HEK293 (cell line): ENCODE results near the gene IGFBP4.

Experiments used
- CTCF ChIA-PET: fragments of 350-600 bp; formaldehyde crosslinking; extraction: SDS; loops from one replicate; lab custom pipeline; 2021; ENCODE audit warnings: antibody characterized with exemption; lab: Yijun Ruan, JAX
- POLR2A ChIA-PET: fragments of 300-600 bp; formaldehyde crosslinking; extraction: SDS; loops from one replicate; lab custom pipeline; 2020; ENCODE audit warnings: antibody characterized with exemption, inconsistent platforms; lab: Yijun Ruan, JAX
- H3K27ac ChIP-seq: fragments of 200-500 bp; sonication (Bioruptor generic); 2 replicates; pipeline ENCODE4 v1.5.1; 2014; ENCODE audit warnings: low read depth, low read length, control low read depth, inconsistent platforms; ENCODE audit errors: extremely low read depth
- H3K36me3 ChIP-seq, 2 experiments: fragments of 200-500 bp in 1 of 2; sonication (Bioruptor generic) in 1 of 2; 1 replicate in 1 of 2; 2 replicates in 1 of 2; pipeline ENCODE4 v1.5.1; 2014 to 2017; ENCODE audit warnings: inconsistent platforms in 2 of 2, low read length in 2 of 2; ENCODE audit not compliant: control insufficient read depth in 2 of 2, insufficient read depth in 1 of 2
- H3K4me1 ChIP-seq: fragments of 200-500 bp; sonication (Bioruptor generic); 2 replicates; pipeline ENCODE4 v1.5.1; 2014; ENCODE audit warnings: mild to moderate bottlenecking, low read length, inconsistent platforms; ENCODE audit not compliant: control insufficient read depth, insufficient read depth
- H3K4me3 ChIP-seq: 2 replicates; pipeline ENCODE4 v1.5.1; 2011; ENCODE audit warnings: low read depth, mild to moderate bottlenecking, control low read depth, low read length, moderate library complexity
- H3K9me3 ChIP-seq: fragments of 200-500 bp; sonication (Bioruptor generic); 2 replicates; pipeline ENCODE4 v1.5.1; 2014; ENCODE audit warnings: low read depth, low read length, inconsistent platforms; ENCODE audit not compliant: control insufficient read depth, insufficient read depth
- GLI4 ChIP-seq: fragments of 450-650 bp; formaldehyde crosslinking; IDR thresholded peaks from 2 replicates; pipeline ENCODE4 v1.5.1; 2016; ENCODE audit warnings: missing biosample characterization, missing genetic modification characterization
- KLF1 ChIP-seq: fragments of 450-650 bp; formaldehyde crosslinking; IDR thresholded peaks from 2 replicates; pipeline ENCODE4 v1.5.1; 2016; ENCODE audit warnings: missing biosample characterization, missing genetic modification characterization
- MEIS1 ChIP-seq: sonication (generic); formaldehyde crosslinking; IDR thresholded peaks from 2 replicates; pipeline ENCODE4 v1.8.1; 2022; ENCODE audit warnings: missing genetic modification reagents, mild to moderate bottlenecking, borderline replicate concordance
- PRDM1 ChIP-seq: fragments of 450-650 bp; formaldehyde crosslinking; IDR thresholded peaks from 2 replicates; pipeline ENCODE4; 2016; ENCODE audit warnings: missing biosample characterization, missing genetic modification characterization
- ZNF133 ChIP-seq: fragments of 450-650 bp; formaldehyde crosslinking; IDR thresholded peaks from 2 replicates; pipeline ENCODE4 v1.5.1; 2016; ENCODE audit warnings: missing biosample characterization, missing genetic modification characterization
- ZNF174 ChIP-seq: fragments of 450-650 bp; formaldehyde crosslinking; IDR thresholded peaks from 2 replicates; pipeline ENCODE4 v1.5.0; 2017; ENCODE audit warnings: missing biosample characterization, mild to moderate bottlenecking, missing genetic modification characterization
- ZNF350 ChIP-seq: fragments of 450-650 bp; formaldehyde crosslinking; IDR thresholded peaks from 2 replicates; pipeline ENCODE4 v1.5.0; 2017; ENCODE audit warnings: missing biosample characterization, mild to moderate bottlenecking, missing genetic modification characterization
- ZNF366 ChIP-seq: fragments of 450-650 bp; formaldehyde crosslinking; conservative IDR thresholded peaks from 2 replicates; pipeline ENCODE4 v1.5.1; 2016; ENCODE audit warnings: missing biosample characterization, missing genetic modification characterization
- ZNF510 ChIP-seq: fragments of 450-650 bp; formaldehyde crosslinking; IDR thresholded peaks from 2 replicates; pipeline ENCODE4 v1.5.1; 2018; ENCODE audit warnings: mild to moderate bottlenecking, missing genetic modification characterization, missing biosample characterization; ENCODE audit not compliant: insufficient replicate concordance
- ZNF626 ChIP-seq: fragments of 450-650 bp; sonication (Bioruptor Pico); formaldehyde crosslinking; IDR thresholded peaks from 2 replicates; pipeline ENCODE4 v1.5.1; 2018; ENCODE audit warnings: missing biosample characterization, missing genetic modification characterization, inconsistent platforms
- ZNF629 ChIP-seq: fragments of 450-650 bp; formaldehyde crosslinking; IDR thresholded peaks from 2 replicates; pipeline ENCODE4 v1.5.1; 2017; ENCODE audit warnings: missing biosample characterization, missing genetic modification characterization
- ZNF654 ChIP-seq: fragments of 450-650 bp; formaldehyde crosslinking; IDR thresholded peaks from 2 replicates; pipeline ENCODE4 v1.5.1; 2016; ENCODE audit warnings: low read depth, missing biosample characterization, missing genetic modification characterization
- ZNF670 ChIP-seq: fragments of 450-650 bp; formaldehyde crosslinking; IDR thresholded peaks from 2 replicates; pipeline ENCODE4 v1.5.1; 2016; ENCODE audit warnings: missing biosample characterization, missing genetic modification characterization, low read depth
- ZSCAN23 ChIP-seq: fragments of 450-650 bp; formaldehyde crosslinking; IDR thresholded peaks from 2 replicates; pipeline ENCODE4 v1.5.1; 2016; ENCODE audit warnings: missing biosample characterization, missing genetic modification characterization
- TF ChIP-seq, protein P1 (sequence below): fragments of 450-650 bp; formaldehyde crosslinking; IDR thresholded peaks from 2 replicates; pipeline ENCODE4 v1.5.1; 2016; ENCODE audit warnings: missing biosample characterization, missing genetic modification characterization
- TF ChIP-seq, protein P2 (sequence below): fragments of 450-650 bp; formaldehyde crosslinking; conservative IDR thresholded peaks from 2 replicates; pipeline ENCODE4 v1.5.1; 2016; ENCODE audit warnings: low read depth, missing biosample characterization, missing genetic modification characterization

The IGFBP4 gene

DNA sequence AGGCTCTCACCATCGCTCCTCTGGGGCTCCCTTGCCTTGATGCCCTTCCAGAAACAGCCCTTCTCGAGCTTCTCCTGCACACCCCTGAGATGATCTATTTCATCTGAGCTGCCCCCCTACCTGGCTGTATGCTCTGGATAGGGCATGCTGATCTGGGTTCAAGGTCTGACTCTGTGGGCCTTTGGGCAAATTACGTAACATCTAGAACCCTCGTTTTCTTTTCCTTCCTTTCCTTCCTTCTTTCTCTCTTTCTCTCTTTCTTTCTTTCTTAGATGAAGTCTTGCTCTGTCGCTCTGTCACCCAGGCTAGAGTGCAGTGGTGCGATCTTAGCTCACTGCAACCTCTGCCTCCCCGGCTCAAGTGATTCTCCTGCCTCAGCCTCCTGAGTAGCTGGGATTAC, 37.9 kb downstream of the IGFBP4 start:
- no peaks in the 10 kb centered on the region for H3K36me3 ChIP-seq
- POLR2A ChIA-PET: no interaction called here
- CTCF ChIA-PET: interaction anchor here (0.5 to 1.5 kb wide), 5 partner anchors 9 to 62 kb away, joined by 3 to 4 read pairs (median 3); no protein-coding TSS in a partner anchor
- no peak overlapping the region for H3K27ac ChIP-seq
- no peaks in the 10 kb centered on the region for H3K9me3 ChIP-seq
- no peak overlapping the region for H3K4me3 ChIP-seq
- H3K4me1 ChIP-seq: peaks cover 7% of the 10 kb centered on the region
- no peak for TF ChIP-seq ZNF510 (tag by site-specific recombination)
- TF ChIP-seq ZNF626 (tag by site-specific recombination): no peak
- TF ChIP-seq, protein P1, sequence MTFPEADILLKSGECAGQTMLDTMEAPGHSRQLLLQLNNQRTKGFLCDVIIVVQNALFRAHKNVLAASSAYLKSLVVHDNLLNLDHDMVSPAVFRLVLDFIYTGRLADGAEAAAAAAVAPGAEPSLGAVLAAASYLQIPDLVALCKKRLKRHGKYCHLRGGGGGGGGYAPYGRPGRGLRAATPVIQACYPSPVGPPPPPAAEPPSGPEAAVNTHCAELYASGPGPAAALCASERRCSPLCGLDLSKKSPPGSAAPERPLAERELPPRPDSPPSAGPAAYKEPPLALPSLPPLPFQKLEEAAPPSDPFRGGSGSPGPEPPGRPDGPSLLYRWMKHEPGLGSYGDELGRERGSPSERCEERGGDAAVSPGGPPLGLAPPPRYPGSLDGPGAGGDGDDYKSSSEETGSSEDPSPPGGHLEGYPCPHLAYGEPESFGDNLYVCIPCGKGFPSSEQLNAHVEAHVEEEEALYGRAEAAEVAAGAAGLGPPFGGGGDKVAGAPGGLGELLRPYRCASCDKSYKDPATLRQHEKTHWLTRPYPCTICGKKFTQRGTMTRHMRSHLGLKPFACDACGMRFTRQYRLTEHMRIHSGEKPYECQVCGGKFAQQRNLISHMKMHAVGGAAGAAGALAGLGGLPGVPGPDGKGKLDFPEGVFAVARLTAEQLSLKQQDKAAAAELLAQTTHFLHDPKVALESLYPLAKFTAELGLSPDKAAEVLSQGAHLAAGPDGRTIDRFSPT (tag by site-specific recombination): no peak
- peak; percentile 62 for TF ChIP-seq ZNF366
- TF ChIP-seq ZNF629 (tag by site-specific recombination): no peak
- no peak for TF ChIP-seq PRDM1 (tag by site-specific recombination)
- TF ChIP-seq ZNF654 (tag by site-specific recombination): no peak
- no peak for TF ChIP-seq MEIS1

DNA sequence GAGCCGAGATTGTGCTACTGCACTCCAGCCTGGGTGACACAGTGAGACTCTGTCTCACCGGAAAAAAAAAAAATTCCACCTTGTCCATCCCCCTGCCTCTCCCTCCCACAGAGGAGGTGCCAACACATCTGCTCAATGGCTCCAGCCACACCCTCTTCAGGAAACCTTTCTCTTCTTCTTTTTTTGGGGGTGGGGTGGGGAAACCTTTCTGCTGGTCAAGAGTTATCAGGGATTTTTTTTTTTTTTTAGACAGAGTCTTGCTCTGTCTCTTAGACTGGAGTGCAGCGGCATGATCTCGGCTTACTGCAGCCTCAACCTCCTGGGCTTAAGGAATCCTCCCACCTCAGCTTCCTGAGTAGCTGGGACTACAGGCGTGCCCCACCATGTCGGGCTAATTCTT, 39.5 kb downstream of the IGFBP4 start:
- Histone ChIP-seq H3K4me1 (peaks cover 11% of the 10 kb centered on the region), H3K9me3 (no peaks in the 10 kb centered on the region), H3K36me3 (no peaks in the 10 kb centered on the region), H3K4me3 (no peak overlapping the region), H3K27ac (no peak overlapping the region)
- CTCF ChIA-PET: interaction anchor here (0.6 to 1.5 kb wide), 4 partner anchors 8 to 39 kb away, joined by 3 to 4 read pairs (median 3); no protein-coding TSS in a partner anchor
- TF ChIP-seq GLI4 (tag by site-specific recombination) (no peak), ZNF366 (no peak), ZSCAN23 (tag by site-specific recombination) (no peak), ZNF133 (no peak), KLF1 (peak; percentile 53; the same call in 1 of the 2 replicates), ZNF670 (no peak), ZNF174 (tag by site-specific recombination) (no peak), ZNF350 (tag by site-specific recombination) (no peak)
- POLR2A ChIA-PET: no interaction called here

DNA sequence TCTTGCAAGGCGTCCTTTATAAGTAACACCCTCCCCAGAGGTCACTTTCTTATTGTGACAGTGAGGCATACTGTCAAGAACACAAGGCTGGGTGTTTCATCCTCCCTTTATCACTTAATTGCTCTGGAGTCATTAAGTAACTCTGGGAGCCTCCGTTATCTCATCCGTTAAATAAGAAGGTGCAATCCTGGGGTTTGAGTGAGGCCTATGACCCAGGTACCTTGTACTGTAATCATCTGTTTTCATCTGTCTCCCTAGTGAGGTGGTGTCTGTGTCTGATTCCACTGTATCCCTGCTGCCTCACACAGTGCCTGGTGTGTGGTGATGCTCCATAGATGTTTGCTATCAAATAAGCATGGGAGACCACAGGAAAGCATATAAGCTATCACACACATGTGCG, 40.4 kb downstream of the IGFBP4 start:
- CTCF ChIA-PET: interaction anchor here (0.6 to 5.1 kb wide), 5 partner anchors 7 to 33 kb away, joined by 3 to 65 read pairs (median 3); no protein-coding TSS in a partner anchor
- H3K36me3 ChIP-seq: no peaks in the 10 kb centered on the region

More for the DNA sequence above, 40.4 kb downstream of the IGFBP4 start:
- Histone ChIP-seq H3K27ac (no peak overlapping the region), H3K9me3 (no peaks in the 10 kb centered on the region), H3K4me3 (no peak overlapping the region), H3K4me1 (peaks cover 11% of the 10 kb centered on the region)
- TF ChIP-seq, protein P2, sequence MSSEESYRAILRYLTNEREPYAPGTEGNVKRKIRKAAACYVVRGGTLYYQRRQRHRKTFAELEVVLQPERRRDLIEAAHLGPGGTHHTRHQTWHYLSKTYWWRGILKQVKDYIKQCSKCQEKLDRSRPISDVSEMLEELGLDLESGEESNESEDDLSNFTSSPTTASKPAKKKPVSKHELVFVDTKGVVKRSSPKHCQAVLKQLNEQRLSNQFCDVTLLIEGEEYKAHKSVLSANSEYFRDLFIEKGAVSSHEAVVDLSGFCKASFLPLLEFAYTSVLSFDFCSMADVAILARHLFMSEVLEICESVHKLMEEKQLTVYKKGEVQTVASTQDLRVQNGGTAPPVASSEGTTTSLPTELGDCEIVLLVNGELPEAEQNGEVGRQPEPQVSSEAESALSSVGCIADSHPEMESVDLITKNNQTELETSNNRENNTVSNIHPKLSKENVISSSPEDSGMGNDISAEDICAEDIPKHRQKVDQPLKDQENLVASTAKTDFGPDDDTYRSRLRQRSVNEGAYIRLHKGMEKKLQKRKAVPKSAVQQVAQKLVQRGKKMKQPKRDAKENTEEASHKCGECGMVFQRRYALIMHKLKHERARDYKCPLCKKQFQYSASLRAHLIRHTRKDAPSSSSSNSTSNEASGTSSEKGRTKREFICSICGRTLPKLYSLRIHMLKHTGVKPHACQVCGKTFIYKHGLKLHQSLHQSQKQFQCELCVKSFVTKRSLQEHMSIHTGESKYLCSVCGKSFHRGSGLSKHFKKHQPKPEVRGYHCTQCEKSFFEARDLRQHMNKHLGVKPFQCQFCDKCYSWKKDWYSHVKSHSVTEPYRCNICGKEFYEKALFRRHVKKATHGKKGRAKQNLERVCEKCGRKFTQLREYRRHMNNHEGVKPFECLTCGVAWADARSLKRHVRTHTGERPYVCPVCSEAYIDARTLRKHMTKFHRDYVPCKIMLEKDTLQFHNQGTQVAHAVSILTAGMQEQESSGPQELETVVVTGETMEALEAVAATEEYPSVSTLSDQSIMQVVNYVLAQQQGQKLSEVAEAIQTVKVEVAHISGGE (tag by site-specific recombination): no peak
- POLR2A ChIA-PET: interaction anchor here (0.9 kb wide), 1 partner anchor 66 kb away, joined by 3 read pairs; the partner anchor contains the start of gene TOP2A
